ENCODE measurements around the gene GALNT10.

DNA sequence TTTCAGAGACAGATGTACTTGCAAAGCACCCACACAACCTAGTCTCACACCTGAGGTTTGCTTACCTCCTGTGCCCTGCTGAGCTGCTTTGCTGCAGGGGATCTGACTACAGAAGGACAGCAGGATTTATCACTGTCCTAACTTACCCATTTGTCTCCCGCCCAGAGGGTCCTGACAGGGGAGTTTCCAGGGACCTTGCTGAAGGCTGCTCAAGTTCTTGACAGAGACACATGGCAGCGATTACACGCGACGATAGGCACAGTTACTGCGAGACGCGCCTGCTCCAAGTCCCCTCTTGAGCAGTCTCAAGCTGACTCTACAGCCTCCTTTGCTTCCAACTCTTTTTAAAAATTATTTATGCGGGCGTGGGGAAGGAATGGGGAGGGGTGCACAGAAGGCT lies 24.6 kb upstream of the GALNT10 start:
- TF ChIP-seq POLR2A (IDR thresholded peaks at IDR 0.05) (no peak), CTCF (IDR thresholded peaks at IDR 0.05) (no peak)
